GM08714 (cell line): ENCODE results near the gene SMARCAD1.

ENCODE experiments used
- H3K4me3 ChIP-seq: fragments of 200-500 bp; sonication (Bioruptor generic); 2 replicates; pipeline ENCODE4 v1.5.1; 2014; ENCODE audit warnings: mild to moderate bottlenecking, low read length, inconsistent platforms
- ZNF274 ChIP-seq: IDR thresholded peaks from 2 replicates; pipeline ENCODE4 v1.6.1; 2012; ENCODE audit warnings: mild to moderate bottlenecking, low read depth, low read length

SMARCAD1 gene

GRCh38 chr4:94338681-94339351 lies 131.2 kb downstream of the SMARCAD1 start:
- no peak overlapping the region for H3K4me3 ChIP-seq
- TF ChIP-seq ZNF274, result no peak

GRCh38 chr4:94339779-94340178 lies 132.1 kb downstream of the SMARCAD1 start:
- TF ChIP-seq ZNF274, result no peak

More at GRCh38 chr4:94339779-94340178, 132.1 kb downstream of the SMARCAD1 start:
- no peak overlapping the region for H3K4me3 ChIP-seq
